Nucleus accumbens (tissue), 56 donors: ENCODE results near the gene CHTOP.

Experiments used
- DNase-seq, 56 donors: peaks; one replicate each; lab custom pipeline; 2025; lab: John Stamatoyannopoulos, UW

Gene CHTOP

GRCh38 chr1:153682730-153683129 is 48.9 kb downstream of the CHTOP start:
- DNase-seq: no peak

- DNase-seq: no peak
These were observed 50.0 kb downstream of the CHTOP start for GRCh38 chr1:153683854-153684253.

GRCh38 chr1:153684892-153685291 is 51.0 kb downstream of the CHTOP start:
- no peak for DNase-seq

GRCh38 chr1:153685544-153686340 is 51.9 kb downstream of the CHTOP start:
- no peak for DNase-seq

- no peak for DNase-seq
These were observed 53.7 kb downstream of the CHTOP start for GRCh38 chr1:153687346-153688125.

- no peak for DNase-seq
These were observed 54.4 kb downstream of the CHTOP start for GRCh38 chr1:153688276-153688675.

- DNase-seq: no peak
These were observed 55.0 kb downstream of the CHTOP start for GRCh38 chr1:153688736-153689328.

- no peak for DNase-seq
These were observed 59.6 kb downstream of the CHTOP start for GRCh38 chr1:153693466-153693865.
